ENCODE data around the gene RAPGEF3. TPM values are rescaled to one million over a fixed set of nuclear protein-coding genes. Genes with fewer than 3 reads are reported as not detected.

Gene RAPGEF3
- total RNA-seq, 2 experiments from 2014 or later: 0.15 TPM; not detected in 1

DNA sequence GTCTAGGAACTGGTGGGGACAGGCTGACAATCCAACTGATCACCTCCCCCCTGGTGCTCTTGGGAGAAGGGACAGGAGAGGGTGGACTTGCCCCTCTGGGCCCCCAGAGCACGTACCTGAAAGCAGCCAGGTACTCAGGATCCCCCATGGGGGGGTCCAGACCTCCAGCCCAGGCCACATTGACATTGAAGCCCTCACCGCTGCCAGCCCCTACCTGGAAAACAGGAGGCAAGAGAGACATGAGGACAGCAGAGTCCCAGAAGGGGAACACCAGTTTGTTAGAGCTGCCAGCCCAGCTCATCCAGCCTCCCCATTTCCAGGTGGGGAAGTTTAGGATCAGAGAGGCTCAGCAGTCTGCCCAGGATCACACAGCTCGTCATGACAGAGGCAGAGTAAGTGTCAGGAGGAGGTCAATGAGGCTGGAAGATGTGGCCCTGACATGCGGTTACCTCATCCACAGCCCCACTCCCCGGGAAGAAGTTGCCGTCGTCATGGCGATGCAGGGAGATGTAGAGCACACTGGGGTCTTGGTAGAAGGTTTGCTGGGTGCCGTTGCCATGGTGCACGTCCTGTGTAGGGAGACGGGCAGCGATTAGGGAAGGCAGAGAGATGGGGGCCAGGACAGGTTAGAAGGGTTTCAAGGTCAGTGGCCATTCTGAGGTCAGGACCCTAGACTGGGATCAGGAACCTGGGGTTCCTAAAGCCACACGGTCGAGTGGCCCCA, 29.1 kb upstream of the RAPGEF3 start:
- Mint-ChIP-seq H3K36me3 (ENCODE audit: low read depth) (peaks cover 65% of the 10 kb centered on the region), H3K27ac (no peak overlapping the region), H3K4me1 (no peaks in the 10 kb centered on the region), H3K9me3 (no peaks in the 10 kb centered on the region), H3K4me3 (no peak overlapping the region), H3K27me3 (no peaks in the 10 kb centered on the region)
- no peak for DNase-seq
- POLR2A ChIA-PET: no interaction called here
- CTCF ChIA-PET: interaction anchor here (0.8 to 1.5 kb wide), 4 partner anchors 8 to 22 kb away, joined by 3 to 5 read pairs (median 3); no protein-coding TSS in a partner anchor

- H3K4me1 Mint-ChIP-seq: no peaks in the 10 kb centered on the region
- POLR2A ChIA-PET: no interaction called here
These were observed 28.1 kb upstream of the RAPGEF3 start for GRCh38 chr12:47786662-47787280.

DNA sequence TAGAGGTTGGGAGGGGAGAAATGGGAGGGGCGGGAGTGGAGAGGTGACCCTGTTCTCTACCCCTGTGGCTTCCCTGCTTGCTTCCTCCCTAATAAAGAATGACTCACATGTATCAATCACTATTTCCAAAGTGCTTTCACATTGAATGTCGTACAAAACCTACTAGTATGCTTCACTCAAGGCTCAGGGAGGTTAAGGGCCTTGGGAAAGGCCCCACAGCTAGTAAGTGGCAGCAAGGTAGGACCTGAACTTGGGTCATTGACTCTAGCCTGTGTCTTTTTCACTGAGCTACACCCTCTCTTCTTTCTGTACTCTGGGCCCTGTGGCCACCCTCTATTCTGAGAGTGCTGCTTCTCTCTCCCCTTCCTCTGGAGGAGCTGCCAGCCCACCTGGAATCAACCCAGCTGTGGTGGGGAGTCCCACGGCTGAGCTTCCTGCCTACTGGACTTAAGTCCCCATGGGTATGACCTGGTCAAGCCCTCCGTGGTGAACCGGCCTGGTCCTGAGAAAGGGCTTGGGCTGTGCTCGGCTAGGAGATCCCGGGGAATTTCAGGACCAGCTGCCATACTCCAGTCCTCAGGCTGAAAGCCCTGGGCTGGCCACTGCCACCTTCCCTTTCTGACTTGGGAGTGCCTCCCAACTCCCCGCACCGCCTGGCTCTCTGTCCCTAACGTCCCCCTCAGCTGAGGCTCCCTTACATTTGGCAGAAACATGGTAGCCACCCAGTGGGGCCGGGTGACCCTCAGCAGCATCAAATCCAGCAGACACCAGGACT, 27.4 kb upstream of the RAPGEF3 start:
- CTCF ChIA-PET: interaction anchor here (0.8 to 1.8 kb wide), 3 partner anchors 9 to 52 kb away, joined by 3 to 5 read pairs (median 4); no protein-coding TSS in a partner anchor
- H3K36me3 Mint-ChIP-seq (ENCODE audit: low read depth): peaks cover 54% of the 10 kb centered on the region
- peak overlapping the region; percentile 57 for H3K27ac Mint-ChIP-seq

More at GRCh38 chr12:47786662-47787280, 28.1 kb upstream of the RAPGEF3 start:
- peak overlapping the region; percentile 54 for H3K27ac Mint-ChIP-seq
- H3K9me3 Mint-ChIP-seq: no peaks in the 10 kb centered on the region
- peaks cover 59% of the 10 kb centered on the region for H3K36me3 Mint-ChIP-seq (ENCODE audit: low read depth)
- CTCF ChIA-PET: interaction anchor here (0.8 to 1.8 kb wide), 3 partner anchors 9 to 51 kb away, joined by 3 to 5 read pairs (median 3); no protein-coding TSS in a partner anchor
- no peaks in the 10 kb centered on the region for H3K27me3 Mint-ChIP-seq
- DNase-seq: no peak
- H3K4me3 Mint-ChIP-seq: no peak overlapping the region

GRCh38 chr12:47785036-47785886, 26.6 kb upstream of the RAPGEF3 start:
- Mint-ChIP-seq H3K4me1 (no peaks in the 10 kb centered on the region), H3K9me3 (no peaks in the 10 kb centered on the region), H3K36me3 (ENCODE audit: low read depth) (peaks cover 46% of the 10 kb centered on the region), H3K27me3 (no peaks in the 10 kb centered on the region), H3K4me3 (no peak overlapping the region), H3K27ac (peak overlapping the region; percentile 50)
- ChIA-PET CTCF (interaction anchor here (0.8 to 1.8 kb wide), 3 partner anchors 20 to 52 kb away, joined by 3 to 5 read pairs (median 4); no protein-coding TSS in a partner anchor), POLR2A (interaction anchor here (0.8 kb wide), 1 partner anchor 28 kb away, joined by 3 read pairs; no protein-coding TSS in a partner anchor)
- DNase-seq: no peak

More for the DNA sequence above, 27.4 kb upstream of the RAPGEF3 start:
- Mint-ChIP-seq H3K9me3 (no peaks in the 10 kb centered on the region), H3K4me1 (no peaks in the 10 kb centered on the region), H3K27me3 (no peaks in the 10 kb centered on the region), H3K4me3 (no peak overlapping the region)
- POLR2A ChIA-PET: interaction anchor here (0.8 kb wide), 1 partner anchor 27 kb away, joined by 3 read pairs; no protein-coding TSS in a partner anchor
- DNase-seq: no peak

GRCh38 chr12:47783821-47784819, 25.4 kb upstream of the RAPGEF3 start:
- peak overlapping the region; percentile 13 for H3K27ac Mint-ChIP-seq
- H3K27me3 Mint-ChIP-seq: no peaks in the 10 kb centered on the region
- ChIA-PET CTCF (no interaction called here), POLR2A (no interaction called here)
- H3K4me1 Mint-ChIP-seq: peaks cover 5% of the 10 kb centered on the region
- H3K4me3 Mint-ChIP-seq: no peak overlapping the region
- H3K36me3 Mint-ChIP-seq (ENCODE audit: low read depth): peaks cover 42% of the 10 kb centered on the region
- H3K9me3 Mint-ChIP-seq: no peaks in the 10 kb centered on the region
- no peak for DNase-seq

GRCh38 chr12:47783024-47783755, 24.5 kb upstream of the RAPGEF3 start:
- no peak overlapping the region for H3K4me3 Mint-ChIP-seq
- peak overlapping the region; percentile 42 for H3K27ac Mint-ChIP-seq
- no peaks in the 10 kb centered on the region for H3K9me3 Mint-ChIP-seq
- CTCF ChIA-PET: interaction anchor here (1.7 to 7.9 kb wide), 3 partner anchors 15 to 49 kb away, joined by 5 to 72 read pairs (median 5); no protein-coding TSS in a partner anchor
- H3K36me3 Mint-ChIP-seq (ENCODE audit: low read depth): peaks cover 35% of the 10 kb centered on the region
- peaks cover 9% of the 10 kb centered on the region for H3K4me1 Mint-ChIP-seq
- no peak for DNase-seq
- H3K27me3 Mint-ChIP-seq: no peaks in the 10 kb centered on the region
- POLR2A ChIA-PET: no interaction called here

- H3K4me3 Mint-ChIP-seq: no peak overlapping the region
- ChIA-PET POLR2A (no interaction called here), CTCF (interaction anchor here (1.2 to 7.9 kb wide), 10 partner anchors 8 to 72 kb away, joined by 3 to 72 read pairs (median 5); partner anchors contain the start of gene SLC48A1)
- no peak for DNase-seq
- peaks cover 16% of the 10 kb centered on the region for H3K4me1 Mint-ChIP-seq
- no peaks in the 10 kb centered on the region for H3K27me3 Mint-ChIP-seq
- no peak overlapping the region for H3K27ac Mint-ChIP-seq
- H3K9me3 Mint-ChIP-seq: no peaks in the 10 kb centered on the region
- H3K36me3 Mint-ChIP-seq (ENCODE audit: low read depth): peaks cover 29% of the 10 kb centered on the region
These were observed 23.7 kb upstream of the RAPGEF3 start for GRCh38 chr12:47782372-47782770.

DNA sequence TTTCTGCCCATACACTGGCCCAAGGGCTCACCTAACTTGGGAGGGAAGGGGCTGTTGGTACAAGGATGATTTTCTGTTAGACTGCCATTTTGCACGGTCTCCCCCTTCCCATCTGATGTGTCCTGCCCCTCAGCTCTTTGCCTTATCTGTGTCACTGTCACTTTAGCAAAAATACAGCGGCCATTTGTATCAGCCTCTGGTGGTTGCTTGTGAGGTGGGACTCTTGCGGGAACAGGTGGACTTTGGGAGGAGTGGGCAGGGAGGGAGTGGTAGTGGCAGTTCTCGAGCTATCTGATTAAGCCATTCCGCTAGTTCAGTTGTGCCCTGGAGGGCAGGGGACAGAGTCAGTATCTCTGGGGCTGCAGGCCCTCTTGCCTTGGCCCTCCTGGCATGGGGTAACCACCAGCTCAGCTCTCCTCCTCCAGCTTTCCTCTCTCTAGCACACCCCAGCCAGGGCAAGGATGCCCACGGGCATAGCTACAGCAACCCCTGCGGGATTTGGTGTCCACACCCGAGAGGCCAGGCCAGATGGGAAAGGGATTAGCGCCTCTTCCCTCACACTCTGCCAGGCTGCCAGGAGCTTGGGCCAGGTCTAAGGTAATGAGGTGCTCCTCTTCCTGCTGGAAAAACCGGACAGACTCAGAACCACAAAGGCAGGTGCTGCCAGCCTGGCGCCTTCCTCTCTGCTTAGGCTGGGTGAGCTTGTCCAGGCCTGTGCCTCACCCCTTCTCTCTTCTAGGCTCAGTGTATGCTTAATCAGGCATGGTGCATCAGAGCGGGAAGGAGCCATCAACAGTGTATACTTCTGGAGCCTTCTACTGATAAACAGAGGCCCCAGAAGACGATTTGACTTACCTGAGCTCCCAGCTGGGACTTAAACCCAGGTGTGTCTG, 23.0 kb upstream of the RAPGEF3 start:
- DNase-seq: no peak
- no peak overlapping the region for H3K4me3 Mint-ChIP-seq
- CTCF ChIA-PET: interaction anchor here (0.6 to 7.9 kb wide), 12 partner anchors 8 to 71 kb away, joined by 3 to 72 read pairs (median 4); partner anchors contain the start of gene SLC48A1
- H3K36me3 Mint-ChIP-seq (ENCODE audit: low read depth): peaks cover 23% of the 10 kb centered on the region
- H3K4me1 Mint-ChIP-seq: peaks cover 19% of the 10 kb centered on the region
- POLR2A ChIA-PET: interaction anchor here (0.9 kb wide), 1 partner anchor 16 kb away, joined by 4 read pairs; no protein-coding TSS in a partner anchor
- no peaks in the 10 kb centered on the region for H3K27me3 Mint-ChIP-seq
- H3K9me3 Mint-ChIP-seq: no peaks in the 10 kb centered on the region
- peak overlapping the region; percentile 51 for H3K27ac Mint-ChIP-seq

DNA sequence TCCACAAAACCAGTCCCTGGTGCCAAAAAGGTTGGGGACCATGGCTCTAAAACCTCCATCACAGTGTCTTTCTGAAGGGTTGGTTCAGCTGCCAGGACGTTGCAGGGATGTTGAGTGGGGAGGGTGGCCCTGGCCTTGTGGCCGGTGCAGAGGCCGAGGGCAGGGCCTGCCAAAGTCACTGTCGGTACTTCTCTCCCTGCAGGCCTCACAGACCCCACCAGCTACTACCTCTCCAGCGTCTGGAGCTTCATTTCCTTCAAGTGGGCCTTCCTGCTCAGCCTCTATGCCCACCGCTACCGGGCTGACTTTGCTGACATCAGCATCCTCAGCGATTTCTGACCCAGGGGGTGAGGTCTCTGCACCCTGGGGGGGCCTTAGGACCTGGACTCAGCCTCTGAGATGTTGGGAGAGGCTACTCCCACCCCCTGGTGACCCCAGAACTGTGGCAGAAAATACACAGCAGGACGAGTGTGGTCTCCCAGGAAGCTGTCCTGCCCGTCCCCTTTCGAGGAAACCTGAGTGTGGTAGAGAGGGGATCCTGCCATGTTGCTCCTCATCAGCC, 21.3 kb upstream of the RAPGEF3 start:
- Mint-ChIP-seq H3K4me3 (no peak overlapping the region), H3K36me3 (ENCODE audit: low read depth) (peaks cover 12% of the 10 kb centered on the region), H3K4me1 (peaks cover 34% of the 10 kb centered on the region), H3K27me3 (no peaks in the 10 kb centered on the region), H3K27ac (peak overlapping the region; percentile 57), H3K9me3 (no peaks in the 10 kb centered on the region)
- ChIA-PET CTCF (interaction anchor here (0.7 to 7.9 kb wide), 22 partner anchors 9 to 73 kb away, joined by 3 to 72 read pairs (median 4); no protein-coding TSS in a partner anchor), POLR2A (no interaction called here)
- DNase-seq: no peak

All from activated CD4-positive, alpha-beta T cell treated with anti-CD3 and anti-CD28 coated beads, Interleukin-2, amount 10 ng/mL, durations not matched to agents 7 days and 5 days (primary cell).